SIG-M5 treated with dmso at 0.1 percent for 504 hours (cell line): ENCODE results near the gene MS4A12.
A peak's percentile ranks its signal among the peaks of the same experiment; 100 is the strongest.
"Not testable (repeated sequence)": the region's sequence is repeated elsewhere in the genome, so short reads cannot be mapped to it uniquely, and the experiment has no call there.

Source experiments
- DNase-seq: peaks from one replicate; lab custom pipeline; 2025; ENCODE audit not compliant: unreplicated experiment; lab: John Stamatoyannopoulos, UW

Gene MS4A12

GRCh38 chr11:60511393-60511792, 18.8 kb downstream of the MS4A12 start:
- no peak for DNase-seq

- DNase-seq, result no peak
These were observed 20.2 kb downstream of the MS4A12 start for GRCh38 chr11:60512651-60513225.

GRCh38 chr11:60513496-60514460, 21.2 kb downstream of the MS4A12 start:
- no peak for DNase-seq

GRCh38 chr11:60515144-60515855, 22.7 kb downstream of the MS4A12 start, which contains the start of gene MS4A13:
Gene MS4A13 (plus strand): TSS chr11:60515392. CDS start chr11:60518084, 2,692 bp downstream.
- no peak for DNase-seq

- no peak for DNase-seq
These were observed 35.9 kb downstream of the MS4A12 start for GRCh38 chr11:60528465-60528864.

GRCh38 chr11:60528934-60529333, 36.4 kb downstream of the MS4A12 start:
- DNase-seq, result peak; percentile 79

GRCh38 chr11:60530454-60531100, 38.0 kb downstream of the MS4A12 start:
- peak; percentile 11 for DNase-seq

- DNase-seq, result not testable (repeated sequence)
These were observed 39.8 kb downstream of the MS4A12 start for GRCh38 chr11:60532383-60532782.

- not testable (repeated sequence) for DNase-seq
These were observed 46.0 kb downstream of the MS4A12 start for GRCh38 chr11:60538627-60539026.

GRCh38 chr11:60544077-60544476, 51.5 kb downstream of the MS4A12 start:
- no peak for DNase-seq
